HL-60 (cell line): ENCODE data around the gene OR52K1.

Source experiments
- CTCF ChIP-seq: IDR thresholded peaks from one replicate; pipeline ENCODE4 v1.5.1; 2011; ENCODE audit warnings: low read length, control low read depth, inconsistent platforms; ENCODE audit not compliant: insufficient read depth
- GABPA ChIP-seq: IDR thresholded peaks from 2 replicates; pipeline ENCODE4 v1.6.1; 2012; ENCODE audit warnings: low read depth
- POLR2AphosphoS5 ChIP-seq: IDR thresholded peaks from 2 replicates; pipeline ENCODE4 v1.6.1; 2012; ENCODE audit warnings: low read depth
- REST ChIP-seq: IDR thresholded peaks from 2 replicates; pipeline ENCODE4 v1.6.1; 2012; ENCODE audit warnings: low read depth; ENCODE audit not compliant: insufficient replicate concordance
- SPI1 ChIP-seq: IDR thresholded peaks from 2 replicates; pipeline ENCODE4 v1.6.1; 2012; ENCODE audit warnings: low read depth, mild to moderate bottlenecking, borderline replicate concordance

GRCh38 chr11:4495487-4495886, 13.0 kb downstream of the OR52K1 start:
- no peak for TF ChIP-seq CTCF
- no peak for TF ChIP-seq POLR2AphosphoS5
- TF ChIP-seq REST: no peak
- TF ChIP-seq GABPA: no peak
- TF ChIP-seq SPI1: no peak
